Calu3 (cell line): ENCODE measurements around the gene CD274. TPM values are rescaled to one million over a fixed set of nuclear protein-coding genes. Genes with fewer than 3 reads are reported as not detected.

Source experiments
- BruUV-seq: library from RNA; stranded (reverse); fragments of 400-500 nt; replicated peaks from 2 replicates; lab custom pipeline; 2021; lab: Mats Ljungman, UMichigan
- CTCF ChIA-PET: fragments of 300-600 bp; sonication (Branson Sonifier 250); formaldehyde crosslinking; loops from one replicate; lab custom pipeline; 2022; ENCODE audit warnings: antibody characterized with exemption; lab: Charles Lee
- DNase-seq: peaks from one replicate; pipeline ENCODE4 v3.0.0; 2022
- H3K27ac Mint-ChIP-seq: one replicate; pipeline ENCODE4 v1.8.0; 2022; ENCODE audit warnings: mixed read lengths; ENCODE audit not compliant: unreplicated experiment
- H3K27me3 Mint-ChIP-seq: one replicate; pipeline ENCODE4 v1.8.0; 2022; ENCODE audit warnings: mixed read lengths; ENCODE audit not compliant: unreplicated experiment
- H3K36me3 Mint-ChIP-seq: one replicate; pipeline ENCODE4 v1.8.0; 2022; ENCODE audit warnings: mild to moderate bottlenecking, moderate library complexity, mixed read lengths; ENCODE audit not compliant: insufficient read depth, unreplicated experiment
- H3K4me1 Mint-ChIP-seq: one replicate; pipeline ENCODE4 v1.8.0; 2022; ENCODE audit warnings: mild to moderate bottlenecking, low read depth, mixed read lengths; ENCODE audit not compliant: unreplicated experiment
- H3K4me3 Mint-ChIP-seq: one replicate; pipeline ENCODE4 v1.8.0; 2022; ENCODE audit warnings: mild to moderate bottlenecking, low read depth, moderate library complexity, mixed read lengths; ENCODE audit not compliant: unreplicated experiment
- H3K9me3 Mint-ChIP-seq: one replicate; pipeline ENCODE4 v1.8.0; 2022; ENCODE audit warnings: low read depth, mixed read lengths; ENCODE audit not compliant: unreplicated experiment
- CTCF ChIP-seq: fragments of 200-600 bp; IDR thresholded peaks from one replicate; pipeline ENCODE4 v1.8.0; 2022; ENCODE audit warnings: antibody characterized with exemption; ENCODE audit not compliant: unreplicated experiment
- intact Hi-C: fragments of 100-400 bp; cut with micrococcal nuclease; formaldehyde crosslinking; loops from one replicate; pipeline ENCODE4 v1.10.0; 2022; ENCODE audit not compliant: unreplicated experiment
- total RNA-seq: library from RNA; stranded (reverse); gene quantifications from 2 replicates; pipeline ENCODE4 v1.2.3, GENCODE V29; 2022

Gene CD274
- total RNA-seq, 1 experiment from 2014 or later = 1.9 TPM

- CTCF ChIA-PET = no interaction called here
- BruUV-seq = no TSS peak
- H3K27ac Mint-ChIP-seq = no peak overlapping the region
- intact Hi-C loops = no loop called here
- DNase-seq = no peak
- no peaks in the 10 kb centered on the region for H3K4me1 Mint-ChIP-seq
- no peak overlapping the region for H3K4me3 Mint-ChIP-seq
- no peak for TF ChIP-seq CTCF
- H3K27me3 Mint-ChIP-seq = no peaks in the 10 kb centered on the region
- no peaks in the 10 kb centered on the region for H3K36me3 Mint-ChIP-seq
- H3K9me3 Mint-ChIP-seq = no peaks in the 10 kb centered on the region
These were observed 66.3 kb downstream of the CD274 start for GRCh38 chr9:5516453-5517220.

- no peaks in the 10 kb centered on the region for H3K9me3 Mint-ChIP-seq
- no peak for TF ChIP-seq CTCF
- H3K4me1 Mint-ChIP-seq = no peaks in the 10 kb centered on the region
- no peaks in the 10 kb centered on the region for H3K36me3 Mint-ChIP-seq
- DNase-seq = no peak
- no peak overlapping the region for H3K27ac Mint-ChIP-seq
- peaks cover 13% of the 10 kb centered on the region for H3K27me3 Mint-ChIP-seq
- CTCF ChIA-PET = no interaction called here
- BruUV-seq = no TSS peak
- no peak overlapping the region for H3K4me3 Mint-ChIP-seq
- intact Hi-C loops = no loop called here
These were observed 68.0 kb downstream of the CD274 start for GRCh38 chr9:5518171-5518936.

GRCh38 chr9:5518937-5519319, 68.6 kb downstream of the CD274 start:
- intact Hi-C loops = no loop called here
- Mint-ChIP-seq H3K4me1 (no peaks in the 10 kb centered on the region), H3K4me3 (no peak overlapping the region), H3K27ac (no peak overlapping the region), H3K9me3 (no peaks in the 10 kb centered on the region), H3K27me3 (peaks cover 13% of the 10 kb centered on the region), H3K36me3 (no peaks in the 10 kb centered on the region)
- BruUV-seq = no TSS peak
- DNase-seq = no peak
- no peak for TF ChIP-seq CTCF
- CTCF ChIA-PET = no interaction called here

Other genes starting within 250 kb of the CD274 start
- gene INSL4, start 219.1 kb upstream of the CD274 start, total RNA-seq = 0.44 and 0.54 TPM in 2 replicates
- 2.2 and 2.4 TPM in 2 replicates for gene RLN2, start 145.8 kb upstream of the CD274 start, total RNA-seq
- gene RLN1, start 110.7 kb upstream of the CD274 start, total RNA-seq = not detected in 2 replicates
- 15.1 and 17.4 TPM in 2 replicates for gene PLGRKT, start 12.6 kb upstream of the CD274 start, total RNA-seq
- gene PDCD1LG2, start 60.0 kb downstream of the CD274 start, total RNA-seq = not detected in 2 replicates
- gene RIC1, start 178.6 kb downstream of the CD274 start, total RNA-seq = 10.9 and 11.4 TPM in 2 replicates